SIG-M5 treated with dmso at 0.1 percent for 504 hours (cell line): ENCODE results near the gene DSTN.

Source experiments
- DNase-seq: peaks from one replicate; lab custom pipeline; 2025; ENCODE audit not compliant: unreplicated experiment; lab: John Stamatoyannopoulos, UW

The DSTN gene

GRCh38 chr20:17636523-17637412, 66.9 kb downstream of the DSTN start:
- DNase-seq: no peak

GRCh38 chr20:17637413-17637780, 67.5 kb downstream of the DSTN start:
- DNase-seq: no peak

- no peak for DNase-seq
Observed at GRCh38 chr20:17637985-17638640, 68.2 kb downstream of the DSTN start.

GRCh38 chr20:17638835-17639407, 69.0 kb downstream of the DSTN start:
- DNase-seq: no peak

- DNase-seq: no peak
Observed at GRCh38 chr20:17640146-17640874, 70.4 kb downstream of the DSTN start.

- no peak for DNase-seq
Observed at GRCh38 chr20:17640875-17641378, 71.1 kb downstream of the DSTN start.

GRCh38 chr20:17641520-17641964, 71.7 kb downstream of the DSTN start:
- no peak for DNase-seq

- DNase-seq: no peak
Observed at GRCh38 chr20:17641993-17642392, 72.1 kb downstream of the DSTN start.

- DNase-seq: no peak
Observed at GRCh38 chr20:17642404-17643269, 72.8 kb downstream of the DSTN start.

- DNase-seq: no peak
Observed at GRCh38 chr20:17643531-17644188, 73.8 kb downstream of the DSTN start.

GRCh38 chr20:17644451-17644850, 74.6 kb downstream of the DSTN start:
- DNase-seq: no peak

GRCh38 chr20:17645010-17645409, 75.1 kb downstream of the DSTN start:
- no peak for DNase-seq

- no peak for DNase-seq
Observed at GRCh38 chr20:17645546-17646208, 75.8 kb downstream of the DSTN start.

GRCh38 chr20:17646209-17646960, 76.5 kb downstream of the DSTN start:
- no peak for DNase-seq

- no peak for DNase-seq
Observed at GRCh38 chr20:17646961-17647301, 77.1 kb downstream of the DSTN start.

GRCh38 chr20:17647391-17648314, 77.8 kb downstream of the DSTN start:
- DNase-seq: no peak

- DNase-seq: no peak
Observed at GRCh38 chr20:17648315-17648646, 78.4 kb downstream of the DSTN start.
